Calu3 (cell line): Measurements from ENCODE around the gene PLCG1. TPM values are rescaled to one million over a fixed set of nuclear protein-coding genes. Genes with fewer than 3 reads are reported as not detected.

Source experiments
- Bru-seq: library from RNA; stranded (reverse); fragments of 400-500 nt; gene quantifications from one replicate; lab custom pipeline; 2021; lab: Mats Ljungman, UMichigan
- BruChase-seq, 2 experiments: library from RNA; stranded (reverse); fragments of 400-500 nt; gene quantifications; one replicate each; lab custom pipeline; 2021; lab: Mats Ljungman, UMichigan
- BruUV-seq: library from RNA; stranded (reverse); fragments of 400-500 nt; replicated peaks from 2 replicates; lab custom pipeline; 2021; lab: Mats Ljungman, UMichigan
- CTCF ChIA-PET: fragments of 300-600 bp; sonication (Branson Sonifier 250); formaldehyde crosslinking; loops from one replicate; lab custom pipeline; 2022; ENCODE audit warnings: antibody characterized with exemption; lab: Charles Lee
- DNase-seq: peaks from one replicate; pipeline ENCODE4 v3.0.0; 2022
- H3K27ac Mint-ChIP-seq: one replicate; pipeline ENCODE4 v1.8.0; 2022; ENCODE audit warnings: mixed read lengths; ENCODE audit not compliant: unreplicated experiment
- H3K27me3 Mint-ChIP-seq: one replicate; pipeline ENCODE4 v1.8.0; 2022; ENCODE audit warnings: mixed read lengths; ENCODE audit not compliant: unreplicated experiment
- H3K36me3 Mint-ChIP-seq: one replicate; pipeline ENCODE4 v1.8.0; 2022; ENCODE audit warnings: mild to moderate bottlenecking, moderate library complexity, mixed read lengths; ENCODE audit not compliant: insufficient read depth, unreplicated experiment
- H3K4me1 Mint-ChIP-seq: one replicate; pipeline ENCODE4 v1.8.0; 2022; ENCODE audit warnings: mild to moderate bottlenecking, low read depth, mixed read lengths; ENCODE audit not compliant: unreplicated experiment
- H3K4me3 Mint-ChIP-seq: one replicate; pipeline ENCODE4 v1.8.0; 2022; ENCODE audit warnings: mild to moderate bottlenecking, low read depth, moderate library complexity, mixed read lengths; ENCODE audit not compliant: unreplicated experiment
- H3K9me3 Mint-ChIP-seq: one replicate; pipeline ENCODE4 v1.8.0; 2022; ENCODE audit warnings: low read depth, mixed read lengths; ENCODE audit not compliant: unreplicated experiment
- CTCF ChIP-seq: fragments of 200-600 bp; IDR thresholded peaks from one replicate; pipeline ENCODE4 v1.8.0; 2022; ENCODE audit warnings: antibody characterized with exemption; ENCODE audit not compliant: unreplicated experiment
- intact Hi-C: fragments of 100-400 bp; cut with micrococcal nuclease; formaldehyde crosslinking; loops from one replicate; pipeline ENCODE4 v1.10.0; 2022; ENCODE audit not compliant: unreplicated experiment
- long read RNA-seq: library from polyadenylated mRNA; stranded (forward); transcript quantifications from one replicate; pipeline ENCODE4 v2.0.0, GENCODE V29; 2022
- total RNA-seq: library from RNA; stranded (reverse); gene quantifications from 2 replicates; pipeline ENCODE4 v1.2.3, GENCODE V29; 2022

PLCG1 gene
- 91.1 and 127 TPM in 2 replicates for total RNA-seq
- percentile 74 among the genes with signal in this experiment for Bru-seq, nascent RNA
- BruChase-seq, experiment 1, labeled RNA remaining after a 6-hour chase: percentile 85 among the genes with signal in this experiment
- percentile 86 among the genes with signal in this experiment for BruChase-seq, experiment 2, labeled RNA remaining after a 2-hour chase
- long read RNA-seq, partial matches to known transcripts: 0 of 8 reads
- long read RNA-seq, other reads (novel, unspliced or antisense): 8 of 8 reads

GRCh38 chr20:41136680-41137613 lies at the start of gene PLCG1:
Gene PLCG1, plus strand, starts transcription at chr20:41137543. Its CDS starts 99 bp downstream, at chr20:41137642.
- intact Hi-C loops: no loop called here
- CTCF ChIA-PET: interaction anchor here (0.7 to 2.9 kb wide), 6 partner anchors 9 to 203 kb away, joined by 3 to 56 read pairs (median 3); partner anchors contain the start of gene LPIN3
- H3K36me3 Mint-ChIP-seq: peaks cover 44% of the 10 kb centered on the region
- H3K4me1 Mint-ChIP-seq: peaks cover 45% of the 10 kb centered on the region
- no peaks in the 10 kb centered on the region for H3K27me3 Mint-ChIP-seq
- peak within 1 kb of the TSS; percentile 78 for H3K4me3 Mint-ChIP-seq
- peak within 1 kb of the TSS; percentile 82 for H3K27ac Mint-ChIP-seq
- peak; percentile 96 for DNase-seq
- no TSS peak for BruUV-seq
- H3K9me3 Mint-ChIP-seq: no peaks in the 10 kb centered on the region
- TF ChIP-seq CTCF: no peak

DNA sequence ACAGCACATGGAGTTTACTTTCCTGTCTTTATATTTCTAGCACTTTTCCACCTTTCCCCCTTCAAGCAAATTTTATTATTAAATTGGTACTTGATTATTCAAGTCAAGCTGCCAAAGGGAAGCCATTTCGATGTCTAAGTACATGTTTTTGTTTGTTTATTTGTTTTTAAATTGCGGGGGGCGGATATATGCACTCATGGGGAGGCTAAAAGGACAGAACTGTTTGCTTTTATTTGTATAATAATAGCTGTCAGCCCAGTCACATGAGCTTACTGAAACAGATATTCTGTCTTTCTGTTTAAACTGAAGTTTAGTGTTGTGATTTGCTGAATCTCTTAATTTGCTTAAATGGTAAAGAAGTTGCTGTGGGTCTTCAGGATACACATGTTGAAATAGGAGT lies 49.6 kb upstream of the PLCG1 start:
- Mint-ChIP-seq H3K9me3 (no peaks in the 10 kb centered on the region), H3K27ac (no peak overlapping the region), H3K36me3 (peaks cover 78% of the 10 kb centered on the region), H3K4me3 (no peak overlapping the region), H3K27me3 (no peaks in the 10 kb centered on the region), H3K4me1 (peaks cover 8% of the 10 kb centered on the region)
- no peak for DNase-seq
- intact Hi-C loops: no loop called here
- no peak for TF ChIP-seq CTCF
- BruUV-seq: no TSS peak
- CTCF ChIA-PET: interaction anchor here (1.4 kb wide), 1 partner anchor 97 kb away, joined by 4 read pairs; no protein-coding TSS in a partner anchor

DNA sequence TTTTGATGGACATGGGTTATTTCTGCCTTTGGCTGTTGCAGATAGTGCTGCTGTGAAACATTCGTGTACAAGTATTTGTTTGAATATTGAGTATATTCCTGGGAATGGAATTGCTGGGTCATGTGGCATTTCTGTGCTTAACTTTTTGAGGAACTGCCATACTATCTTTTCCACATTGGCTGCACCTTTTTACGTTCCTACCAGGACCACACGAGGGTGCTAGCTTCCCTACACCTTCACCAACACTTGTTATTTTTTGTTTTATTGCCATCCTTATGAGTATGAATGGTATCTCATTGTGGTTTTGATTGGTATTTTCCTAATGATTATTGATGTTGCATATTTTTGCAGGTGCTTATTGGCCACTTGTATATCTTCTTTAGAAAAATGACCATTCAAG lies 47.8 kb upstream of the PLCG1 start:
- no peak overlapping the region for H3K4me3 Mint-ChIP-seq
- peaks cover 8% of the 10 kb centered on the region for H3K4me1 Mint-ChIP-seq
- H3K27ac Mint-ChIP-seq: no peak overlapping the region
- no peak for TF ChIP-seq CTCF
- H3K9me3 Mint-ChIP-seq: no peaks in the 10 kb centered on the region
- no TSS peak for BruUV-seq
- no peaks in the 10 kb centered on the region for H3K27me3 Mint-ChIP-seq
- intact Hi-C loops: no loop called here
- no peak for DNase-seq
- CTCF ChIA-PET: interaction anchor here (0.7 to 1.5 kb wide), 3 partner anchors 78 to 99 kb away, joined by 3 to 5 read pairs (median 4); no protein-coding TSS in a partner anchor
- peaks cover 75% of the 10 kb centered on the region for H3K36me3 Mint-ChIP-seq

DNA sequence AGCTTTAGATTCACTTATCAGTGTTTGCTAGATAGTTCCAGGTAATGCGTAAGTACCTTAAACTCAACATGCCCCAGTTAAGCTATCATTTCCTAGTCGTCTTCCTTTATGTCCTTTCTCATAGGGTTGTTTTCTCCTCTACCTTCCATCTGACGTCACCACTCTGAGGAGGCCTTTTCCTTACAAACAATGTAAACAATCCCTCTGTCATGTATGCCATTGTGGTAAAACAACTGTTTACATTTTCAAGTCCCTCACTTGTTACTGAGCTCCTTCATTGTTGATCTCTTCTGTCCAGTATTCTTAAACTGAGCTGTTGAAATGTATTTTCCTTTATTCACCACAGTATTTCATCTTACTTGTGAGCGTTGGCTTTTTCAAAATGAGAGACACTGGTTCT lies 45.4 kb upstream of the PLCG1 start:
- no peaks in the 10 kb centered on the region for H3K9me3 Mint-ChIP-seq
- BruUV-seq: no TSS peak
- peaks cover 81% of the 10 kb centered on the region for H3K36me3 Mint-ChIP-seq
- H3K27me3 Mint-ChIP-seq: no peaks in the 10 kb centered on the region
- no peak overlapping the region for H3K4me3 Mint-ChIP-seq
- H3K4me1 Mint-ChIP-seq: peaks cover 5% of the 10 kb centered on the region
- TF ChIP-seq CTCF: no peak
- CTCF ChIA-PET: interaction anchor here (0.6 kb wide), 1 partner anchor 13 kb away, joined by 3 read pairs; no protein-coding TSS in a partner anchor
- DNase-seq: no peak
- no peak overlapping the region for H3K27ac Mint-ChIP-seq
- intact Hi-C loops: no loop called here
